K562 (cell line): ENCODE data around the gene IL4R. TPM values are rescaled to one million over a fixed set of nuclear protein-coding genes. Genes with fewer than 3 reads are reported as not detected.
A peak's percentile ranks its signal among the peaks of the same experiment; 100 is the strongest.

Source experiments
- ATF6 ChIP-seq: sonication (generic); formaldehyde crosslinking; IDR thresholded peaks from 2 replicates; pipeline ENCODE4 v1.4.0; 2020; ENCODE audit warnings: mild to moderate bottlenecking, missing genetic modification reagents
- CBX1 ChIP-seq: sonication (generic); IDR thresholded peaks from 2 replicates; pipeline ENCODE4 v1.6.1; 2016; ENCODE audit warnings: antibody characterized with exemption, low read depth, mild to moderate bottlenecking
- CSDE1 ChIP-seq, 2 experiments: fragments of 450-650 bp; IDR thresholded peaks; 2 replicates each; pipeline ENCODE4 v1.6.1; 2016; ENCODE audit warnings: mild to moderate bottlenecking in 1 of 2
- ETV1 ChIP-seq: fragments of 450-650 bp; conservative IDR thresholded peaks from 2 replicates; pipeline ENCODE4 v1.6.1; 2016; ENCODE audit warnings: missing genetic modification characterization, control low read depth, low read depth, missing compliant biosample characterization
- EZH2 ChIP-seq: IDR thresholded peaks from 2 replicates; pipeline ENCODE4 v1.6.1; 2012; ENCODE audit warnings: low read depth, mild to moderate bottlenecking, inconsistent platforms, low read length, borderline replicate concordance
- HDAC2 ChIP-seq: fragments of 450-650 bp; IDR thresholded peaks from 2 replicates; pipeline ENCODE4 v1.6.1; 2016; ENCODE audit warnings: mild to moderate bottlenecking
- HES1 ChIP-seq: fragments of 450-650 bp; IDR thresholded peaks from 2 replicates; pipeline ENCODE4 v1.6.1; 2016; ENCODE audit warnings: low read depth, mild to moderate bottlenecking, moderate library complexity
- HSF4 ChIP-seq: fragments of 250-450 bp; sonication (Bioruptor Pico); IDR thresholded peaks from 2 replicates; pipeline ENCODE4 v2.1.2; 2022; ENCODE audit warnings: mild to moderate bottlenecking, moderate library complexity, borderline replicate concordance
- JUNB ChIP-seq: fragments of 450-650 bp; formaldehyde crosslinking; conservative IDR thresholded peaks from 2 replicates; pipeline ENCODE4 v1.4.0; 2020; ENCODE audit warnings: mild to moderate bottlenecking
- MTA3 ChIP-seq: fragments of 450-650 bp; formaldehyde crosslinking; IDR thresholded peaks from 2 replicates; pipeline ENCODE4 v1.6.1; 2017; ENCODE audit warnings: mild to moderate bottlenecking, borderline replicate concordance
- MYC ChIP-seq, 2 experiments: fragments of 250-450 bp in 1 of 2; sonication (Bioruptor Pico) in 1 of 2; IDR thresholded peaks; 2 replicates each; pipeline versions ENCODE4 v1.5.1 to v1.6.1; 2012 to 2021; ENCODE audit warnings: low read depth in 2 of 2, borderline replicate concordance in 1 of 2, improper control_type of control experiment in 1 of 2, low read length in 1 of 2, mild to moderate bottlenecking in 1 of 2, moderate library complexity in 1 of 2
- PBX2 ChIP-seq, 2 experiments: IDR thresholded peaks in 1 of 2; conservative IDR thresholded peaks in 1 of 2; 2 replicates each; pipeline ENCODE4 v1.6.1; 2016; ENCODE audit warnings: low read depth in 2 of 2, mild to moderate bottlenecking in 1 of 2, missing compliant biosample characterization in 1 of 2, missing genetic modification characterization in 1 of 2, moderate library complexity in 1 of 2
- SAFB2 ChIP-seq: fragments of 200-400 bp; formaldehyde crosslinking; IDR thresholded peaks from 2 replicates; pipeline ENCODE4 v1.6.1; 2018; ENCODE audit warnings: borderline replicate concordance, low read length, low read depth, moderate library complexity; ENCODE audit not compliant: severe bottlenecking
- SMARCE1 ChIP-seq: fragments of 450-650 bp; IDR thresholded peaks from 2 replicates; pipeline ENCODE4 v1.7.1; 2016; ENCODE audit warnings: mild to moderate bottlenecking
- SP1 ChIP-seq: sonication (generic); formaldehyde crosslinking; IDR thresholded peaks from 2 replicates; pipeline ENCODE4 v1.8.1; 2022; ENCODE audit warnings: mild to moderate bottlenecking, missing genetic modification reagents
- TFE3 ChIP-seq: fragments of 450-650 bp; formaldehyde crosslinking; IDR thresholded peaks from 2 replicates; pipeline ENCODE4 v1.4.0; 2020; ENCODE audit warnings: mild to moderate bottlenecking, mixed read lengths
- ZNF511 ChIP-seq: sonication (generic); formaldehyde crosslinking; IDR thresholded peaks from 2 replicates; pipeline ENCODE4 v1.8.0; 2022; ENCODE audit warnings: mild to moderate bottlenecking, missing genetic modification reagents
- ZNF584 ChIP-seq: fragments of 200-800 bp; sonication (Bioruptor generic); IDR thresholded peaks from 2 replicates; pipeline ENCODE4 v1.6.1; 2016; ENCODE audit warnings: low read depth, mild to moderate bottlenecking, missing genetic modification characterization, missing compliant biosample characterization
- polyA plus RNA-seq, 8 experiments: library from polyadenylated mRNA; depleted of rRNA in 4 of 8; stranded (reverse) in 5 of 8; unstranded in 3 of 8; fragments of >200 nt; fragmentation: Nextera tagmentation in 2 of 8; fragmentation: Illumina TruSeq in 1 of 8; extraction: Ambion mirVana in 2 of 8; extraction: Trizol in 1 of 8; gene quantifications; 2 replicates each; pipeline versions ENCODE4 v1.2.1 to v1.2.3, GENCODE V29; 2011 to 2014; ENCODE audit warnings: inconsistent platforms in 1 of 8, missing spikeins in 1 of 8
- total RNA-seq, 7 experiments: library from RNA; depleted of rRNA in 6 of 7; stranded (reverse); fragments of >200 nt in 6 of 7; fragmentation: Illumina TruSeq in 2 of 7; extraction: Trizol in 2 of 7; gene quantifications; 2 replicates each; pipeline versions ENCODE4 v1.2.1 to v1.2.3, GENCODE V29; 2011 to 2021; ENCODE audit warnings: low replicate concordance in 1 of 7

Gene IL4R
- total and polyA plus RNA-seq, 9 of the 15 experiments (the other 6 are each of a cell fraction or from before 2014, with no cell fraction given): 0.17 to 5.8 (median 3.3) TPM

GRCh38 chr16:27268376-27269299, 45.1 kb upstream of the IL4R start, which contains the start of gene NSMCE1 (continued):
- peak; percentile 93 for TF ChIP-seq MYC (IDR thresholded peaks at IDR 0.05; ENCODE audit: low read depth, low read length)
- TF ChIP-seq MYC (CRISPR knock-in tag; IDR thresholded peaks at IDR 0.05; ENCODE audit: borderline replicate concordance, low read depth): no peak; the same call in 1 of the 2 replicates
- TF ChIP-seq HDAC2: no peak
- TF ChIP-seq ZNF584: no peak
- peak; percentile 43; the same call in 1 of the 2 replicates for TF ChIP-seq PBX2 (CRISPR knock-in tag; IDR thresholded peaks at IDR 0.05; ENCODE audit: low read depth)
- peak; percentile 98 for TF ChIP-seq PBX2 (tag; conservative IDR thresholded peaks at IDR 0.05; ENCODE audit: low read depth)
- peak; percentile 31; the same call in 1 of the 2 replicates for TF ChIP-seq ZNF511 (CRISPR knock-in tag)
- peak; percentile 78; the same call in 1 of the 2 replicates for TF ChIP-seq MTA3
- no peak for TF ChIP-seq HES1
- TF ChIP-seq CSDE1 (IDR thresholded peaks at IDR 0.05): peak in 1 of 2 experiments; percentile 71; a peak in 1 of 4 replicates
- TF ChIP-seq ETV1 (tag): peak; percentile 74
- TF ChIP-seq SMARCE1: 0 out of 2 replicates have a peak, but pooled peaks have one; percentile 11
- TF ChIP-seq EZH2: no peak
- TF ChIP-seq TFE3 (CRISPR knock-in tag): no peak
- no peak for TF ChIP-seq SAFB2
- TF ChIP-seq ATF6 (CRISPR knock-in tag): no peak
- TF ChIP-seq JUNB (CRISPR knock-in tag): no peak
- peak; percentile 58 for TF ChIP-seq CBX1
- TF ChIP-seq SP1 (CRISPR knock-in tag): peak; percentile 61; the same call in 1 of the 2 replicates
- no peak for TF ChIP-seq HSF4 (CRISPR knock-in tag)
